Liver (tissue), 9 donors: ENCODE data around the gene OLIG2. TPM values are rescaled to one million over a fixed set of nuclear protein-coding genes. Genes with fewer than 3 reads are reported as not detected.

Experiments used
- DNase-seq: peaks from one replicate; pipeline ENCODE4 v3.0.0-alpha.2; 2017; ENCODE audit warnings: low spot score
- H3K27ac ChIP-seq, 2 donors: one replicate each; pipeline ENCODE4 v1.7.0; 2013; ENCODE audit warnings: inconsistent platforms in 2 of 2, low read length in 2 of 2, control low read depth in 1 of 2, low read depth in 1 of 2, mild to moderate bottlenecking in 1 of 2
- H3K27me3 ChIP-seq, 4 donors: one replicate each; pipeline versions ENCODE4 v1.6.1 to v1.7.0; 2013; ENCODE audit warnings: low read length in 3 of 4, inconsistent platforms in 1 of 4, mild to moderate bottlenecking in 1 of 4, moderate library complexity in 1 of 4; ENCODE audit not compliant: control insufficient read depth in 4 of 4, insufficient read depth in 4 of 4
- H3K36me3 ChIP-seq, 4 donors: one replicate each; pipeline versions ENCODE4 v1.6.1 to v1.7.0; 2013; ENCODE audit warnings: low read length in 3 of 4, mild to moderate bottlenecking in 3 of 4, low read depth in 1 of 4, moderate library complexity in 1 of 4; ENCODE audit not compliant: control insufficient read depth in 4 of 4, insufficient read depth in 3 of 4
- H3K4me1 ChIP-seq, 4 donors: one replicate each; pipeline versions ENCODE4 v1.6.1 to v1.7.0; 2013; ENCODE audit warnings: low read length in 3 of 4, mild to moderate bottlenecking in 3 of 4, moderate library complexity in 1 of 4; ENCODE audit not compliant: control insufficient read depth in 4 of 4, insufficient read depth in 4 of 4
- H3K4me3 ChIP-seq, 3 donors: one replicate each; pipeline versions ENCODE4 v1.6.1 to v1.7.0; 2013; ENCODE audit warnings: low read length in 3 of 3, control low read depth in 1 of 3, low read depth in 1 of 3, mild to moderate bottlenecking in 1 of 3
- H3K9ac ChIP-seq, 2 donors: one replicate each; pipeline ENCODE4 v1.7.0; 2013; ENCODE audit warnings: low read length in 2 of 2, mild to moderate bottlenecking in 2 of 2, moderate library complexity in 2 of 2, control low read depth in 1 of 2, low read depth in 1 of 2
- H3K9me3 ChIP-seq, 4 donors: one replicate each; pipeline versions ENCODE4 v1.6.1 to v1.7.0; 2013; ENCODE audit warnings: low read length in 3 of 4; ENCODE audit not compliant: control insufficient read depth in 4 of 4
- CTCF ChIP-seq: fragments of 150-350 bp; IDR thresholded peaks from 2 replicates; pipeline ENCODE4 v1.5.1; 2017; ENCODE audit warnings: improper control_type of control experiment, low read depth, low read length; ENCODE audit not compliant: missing input control
- EGR1 ChIP-seq, 2 donors: IDR thresholded peaks; 2 replicates each; pipeline ENCODE4 v1.6.1; 2016 to 2018; ENCODE audit warnings: antibody characterized with exemption in 2 of 2, low read depth in 2 of 2
- FOXA1 ChIP-seq: IDR thresholded peaks from 2 replicates; pipeline ENCODE4 v1.6.1; 2016; ENCODE audit warnings: antibody characterized with exemption
- FOXA2 ChIP-seq: IDR thresholded peaks from 2 replicates; pipeline ENCODE4 v1.6.1; 2016; ENCODE audit warnings: antibody characterized with exemption
- GABPA ChIP-seq, 2 donors: IDR thresholded peaks in 1 of 2; conservative IDR thresholded peaks in 1 of 2; 2 replicates each; pipeline ENCODE4 v1.6.1; 2016; ENCODE audit warnings: antibody characterized with exemption in 2 of 2, mild to moderate bottlenecking in 1 of 2, moderate library complexity in 1 of 2
- HNF4A ChIP-seq, 2 donors: conservative IDR thresholded peaks; 2 replicates each; pipeline ENCODE4 v1.6.1; 2016; ENCODE audit warnings: antibody characterized with exemption in 2 of 2, mild to moderate bottlenecking in 2 of 2
- HNF4G ChIP-seq: IDR thresholded peaks from 2 replicates; pipeline ENCODE4 v1.6.1; 2016; ENCODE audit warnings: antibody characterized with exemption
- JUND ChIP-seq, 2 donors: IDR thresholded peaks; 2 replicates each; pipeline ENCODE4 v1.6.1; 2016; ENCODE audit warnings: antibody characterized with exemption in 2 of 2
- MAX ChIP-seq: IDR thresholded peaks from 2 replicates; pipeline ENCODE4 v1.6.1; 2016; ENCODE audit warnings: antibody characterized with exemption
- NR2F2 ChIP-seq: IDR thresholded peaks from 2 replicates; pipeline ENCODE4 v1.6.1; 2016; ENCODE audit warnings: antibody characterized with exemption
- RAD21 ChIP-seq, 2 donors: IDR thresholded peaks; 2 replicates each; pipeline ENCODE4 v1.6.1; 2016; ENCODE audit warnings: antibody characterized with exemption in 2 of 2, mild to moderate bottlenecking in 2 of 2
- REST ChIP-seq: IDR thresholded peaks from 2 replicates; pipeline ENCODE4 v1.6.1; 2016; ENCODE audit warnings: antibody characterized with exemption, mild to moderate bottlenecking
- RXRA ChIP-seq, 2 donors: IDR thresholded peaks; 2 replicates each; pipeline ENCODE4 v1.6.1; 2017 to 2018; ENCODE audit warnings: antibody characterized with exemption in 2 of 2, mild to moderate bottlenecking in 1 of 2
- SP1 ChIP-seq: IDR thresholded peaks from 2 replicates; pipeline ENCODE4 v1.6.1; 2018; ENCODE audit warnings: antibody characterized with exemption, mild to moderate bottlenecking
- YY1 ChIP-seq: IDR thresholded peaks from 2 replicates; pipeline ENCODE4 v1.6.1; 2016; ENCODE audit warnings: antibody characterized with exemption, mild to moderate bottlenecking
- WGBS: extraction: QIAGEN DNeasy Blood & Tissue Kit; methylation state at CpG from one replicate; pipeline ENCODE4 v1.1.7; 2013; 5-methylcytosine and 5-hydroxymethylcytosine counted together
- polyA plus RNA-seq, 2 donors: library from polyadenylated mRNA; stranded (reverse) in 1 of 2; unstranded in 1 of 2; fragments of 200-250 nt in 1 of 2; fragments of >200 nt in 1 of 2; fragmentation: Nextera tagmentation in 1 of 2; extraction: Ambion mirVana in 1 of 2; gene quantifications; one replicate each; pipeline versions ENCODE4 v1.2.1 to v1.2.3, GENCODE V29; 2013 to 2015
- total RNA-seq, 2 donors: library from RNA; depleted of rRNA; stranded (reverse); fragments of >200 nt; gene quantifications; one replicate each; pipeline ENCODE4 v1.2.3, GENCODE V29; 2014
- TF ChIP-seq, protein P1 (sequence below): IDR thresholded peaks from 2 replicates; pipeline ENCODE4 v1.6.1; 2016; ENCODE audit warnings: antibody characterized with exemption
- donor health status: healthy.
- donor health status: healthy.
- donor health status: healthy.
- donor health status: healthy.
- donor health status: healthy.

The OLIG2 gene
- total and polyA plus RNA-seq, 4 donors: not detected

- no peak for TF ChIP-seq SP1
- TF ChIP-seq MAX: no peak
- TF ChIP-seq, protein P1, sequence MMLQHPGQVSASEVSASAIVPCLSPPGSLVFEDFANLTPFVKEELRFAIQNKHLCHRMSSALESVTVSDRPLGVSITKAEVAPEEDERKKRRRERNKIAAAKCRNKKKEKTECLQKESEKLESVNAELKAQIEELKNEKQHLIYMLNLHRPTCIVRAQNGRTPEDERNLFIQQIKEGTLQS: no peak
- no peak for TF ChIP-seq EGR1 (IDR thresholded peaks at IDR 0.05; ENCODE audit: low read depth in 2 of 2)
These were observed 10.0 kb upstream of the OLIG2 start (continued) for GRCh38 chr21:33015756-33016155.

DNA sequence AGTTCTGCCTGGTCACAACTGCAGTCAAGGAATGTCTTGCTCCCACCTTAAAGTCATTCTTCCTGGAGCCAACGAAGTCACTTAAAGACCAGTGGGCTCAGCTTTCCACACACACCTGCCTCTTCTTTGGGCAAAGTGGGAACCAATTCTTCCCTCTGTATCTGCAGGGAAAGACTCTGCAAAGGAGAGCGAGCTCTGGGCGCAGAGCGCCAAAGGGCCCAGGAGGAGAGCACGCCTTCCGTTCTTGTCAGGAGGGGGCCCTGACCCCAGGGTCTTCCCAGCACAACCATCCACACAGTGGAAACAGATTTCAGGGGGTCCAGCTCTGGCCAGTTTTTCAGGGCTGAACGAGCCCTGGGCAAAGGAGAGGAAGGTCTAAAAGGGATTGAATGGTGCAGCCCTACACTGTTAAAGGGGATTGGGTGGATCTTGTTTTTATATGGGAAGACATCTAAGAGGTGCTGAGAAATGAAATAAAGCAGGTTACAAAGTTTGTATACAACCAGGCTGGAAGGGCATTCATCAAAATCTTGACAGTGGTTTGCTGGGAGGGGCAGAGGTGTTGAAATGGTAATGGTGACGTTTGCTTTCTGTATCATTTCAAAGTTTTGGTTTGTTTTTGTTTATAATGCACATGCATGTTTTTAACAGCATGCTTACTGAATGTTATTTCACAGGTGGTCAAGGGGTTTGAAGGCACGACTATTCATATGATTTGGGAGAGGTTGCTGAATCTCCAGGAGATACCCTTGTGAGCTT lies 6.8 kb upstream of the OLIG2 start:
- Histone ChIP-seq H3K4me3 (no peak overlapping the region), H3K36me3 (no peaks in the 10 kb centered on the region), H3K4me1 (peaks cover 6 to 19% (median 14%) of the 10 kb centered on the region in 4 donors), H3K27ac (no peak overlapping the region), H3K9ac (no peak overlapping the region), H3K9me3 (peaks cover 0 to 2% (median 0%) of the 10 kb centered on the region in 4 donors), H3K27me3 (peaks cover 5 to 18% (median 9%) of the 10 kb centered on the region in 4 donors)
- TF ChIP-seq HNF4A (conservative IDR thresholded peaks at IDR 0.05): no peak
- TF ChIP-seq FOXA2: no peak
- TF ChIP-seq SP1: no peak
- no peak for TF ChIP-seq HNF4G
- TF ChIP-seq FOXA1: no peak
- no peak for TF ChIP-seq REST
- no peak for TF ChIP-seq JUND (IDR thresholded peaks at IDR 0.05)
- no peak for TF ChIP-seq MAX
- TF ChIP-seq CTCF: no peak
- no peak for TF ChIP-seq RXRA (IDR thresholded peaks at IDR 0.05)
- TF ChIP-seq GABPA (IDR thresholded peaks at IDR 0.05 in 1 of 2, conservative IDR thresholded peaks at IDR 0.05 in 1 of 2): no peak
- TF ChIP-seq RAD21 (IDR thresholded peaks at IDR 0.05): no peak
- DNase-seq: no peak
- 15% methylated on average over 9 of the region's 9 CpGs for WGBS

DNA sequence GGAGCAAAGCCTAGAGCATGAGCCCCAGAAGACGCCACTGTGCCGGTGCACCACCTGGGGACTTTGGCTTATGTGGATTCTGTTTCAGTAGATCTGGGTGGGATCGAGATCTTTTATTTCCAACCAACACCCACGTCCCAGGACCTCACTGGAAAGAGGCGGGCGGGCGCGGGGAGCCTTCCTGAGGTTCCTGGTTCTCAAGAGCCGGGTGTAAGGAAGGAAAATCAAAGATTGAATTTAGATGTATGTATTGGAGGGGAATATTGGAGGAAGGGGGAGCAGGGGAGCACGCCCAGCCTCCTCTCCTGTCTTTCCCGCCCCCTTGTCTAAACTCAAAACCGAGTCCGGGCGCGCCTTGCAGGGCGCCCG lies 6.2 kb upstream of the OLIG2 start:
- no peaks in the 10 kb centered on the region for H3K36me3 ChIP-seq
- no peak overlapping the region for H3K9ac ChIP-seq
- peaks cover 6 to 25% (median 16%) of the 10 kb centered on the region in 4 donors for H3K4me1 ChIP-seq
- H3K27ac ChIP-seq: no peak overlapping the region
- H3K27me3 ChIP-seq: peaks cover 7 to 21% (median 11%) of the 10 kb centered on the region in 4 donors
- peaks cover 0 to 2% (median 0%) of the 10 kb centered on the region in 4 donors for H3K9me3 ChIP-seq
- DNase-seq: no peak
- 7% methylated on average over 17 of the region's 17 CpGs for WGBS
- H3K4me3 ChIP-seq: no peak overlapping the region
- TF ChIP-seq GABPA (IDR thresholded peaks at IDR 0.05 in 1 of 2, conservative IDR thresholded peaks at IDR 0.05 in 1 of 2) (no peak), HNF4A (conservative IDR thresholded peaks at IDR 0.05) (no peak), FOXA1 (no peak), JUND (IDR thresholded peaks at IDR 0.05) (no peak), FOXA2 (no peak), HNF4G (no peak), EGR1 (IDR thresholded peaks at IDR 0.05; ENCODE audit: low read depth in 2 of 2) (no peak), REST (no peak), MAX (no peak), YY1 (no peak), NR2F2 (no peak)
- TF ChIP-seq, protein P1: no peak
